ENCODE data around the gene TMEM181.

TMEM181 gene

DNA sequence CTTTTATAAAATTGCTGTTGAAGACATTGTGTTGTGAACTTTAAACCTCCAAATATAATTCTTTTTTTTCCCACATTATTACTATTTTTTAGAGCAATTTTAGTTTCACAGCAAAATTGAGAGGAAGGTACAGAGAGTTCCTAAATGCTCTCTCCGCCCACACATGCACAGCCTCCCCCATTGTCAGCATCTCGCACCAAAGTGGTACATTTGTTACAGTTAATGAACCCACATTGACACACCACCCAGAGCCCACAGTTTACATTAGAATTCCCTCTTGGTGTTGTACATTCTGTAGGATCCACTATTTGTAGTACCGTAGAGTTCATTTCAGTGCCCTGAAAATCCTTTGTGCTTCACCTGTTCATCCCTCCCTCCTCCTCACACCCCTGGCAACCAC, 33.8 kb downstream of the TMEM181 start:
- Histone ChIP-seq H3K9ac (ENCODE audit: low read length) (no peak overlapping the region), H3F3A (ENCODE audit: insufficient read depth) (0 out of 2 replicates have a peak, but pooled peaks cover 4% of the 10 kb centered on the region), H3K36me3 (ENCODE audit: low read length) (peaks cover 6% of the 10 kb centered on the region; the same call in 1 of the 2 replicates), H3K27me3 (ENCODE audit: low read length) (no peaks in the 10 kb centered on the region), H3K27ac (ENCODE audit: low read depth, low read length) (no peak overlapping the region), H4K20me1 (ENCODE audit: low read depth, low read length) (no peaks in the 10 kb centered on the region), H3K79me2 (ENCODE audit: insufficient read depth, low read length) (no peaks in the 10 kb centered on the region), H3K4me2 (ENCODE audit: low read depth, low read length, poor library complexity, severe bottlenecking) (no peak overlapping the region), H3K4me3 (ENCODE audit: insufficient read depth, low read length, poor library complexity, severe bottlenecking) (no peak overlapping the region), H3K9me3 (ENCODE audit: insufficient read depth, low read length) (no peaks in the 10 kb centered on the region), H2AFZ (ENCODE audit: low read depth, low read length, severe bottlenecking) (no peak overlapping the region), H3K9me2 (replicated peaks; ENCODE audit: insufficient read depth, low read length) (no peaks in the 10 kb centered on the region)
- TF ChIP-seq EZH2phosphoT487 (conservative IDR thresholded peaks at IDR 0.05; ENCODE audit: low read length), result no peak
- TF ChIP-seq CTCF (IDR thresholded peaks at IDR 0.05; ENCODE audit: insufficient read depth, low read length, poor library complexity, severe bottlenecking), result no peak

- no peaks in the 10 kb centered on the region for H3K9me3 ChIP-seq (ENCODE audit: insufficient read depth, low read length)
- H3F3A ChIP-seq (ENCODE audit: insufficient read depth), result 0 out of 2 replicates have a peak, but pooled peaks cover 4% of the 10 kb centered on the region
- H3K4me3 ChIP-seq (ENCODE audit: insufficient read depth, low read length, poor library complexity, severe bottlenecking), result no peak overlapping the region
- no peaks in the 10 kb centered on the region for H4K20me1 ChIP-seq (ENCODE audit: low read depth, low read length)
- H3K36me3 ChIP-seq (ENCODE audit: low read length), result peaks cover 6% of the 10 kb centered on the region; the same call in 1 of the 2 replicates
- no peaks in the 10 kb centered on the region for H3K79me2 ChIP-seq (ENCODE audit: insufficient read depth, low read length)
- H3K27me3 ChIP-seq (ENCODE audit: low read length), result no peaks in the 10 kb centered on the region
- TF ChIP-seq EZH2phosphoT487 (conservative IDR thresholded peaks at IDR 0.05; ENCODE audit: low read length) (no peak), CTCF (IDR thresholded peaks at IDR 0.05; ENCODE audit: insufficient read depth, low read length, poor library complexity, severe bottlenecking) (no peak)
- no peak overlapping the region for H3K27ac ChIP-seq (ENCODE audit: low read depth, low read length)
- H3K9me2 ChIP-seq (replicated peaks; ENCODE audit: insufficient read depth, low read length), result no peaks in the 10 kb centered on the region
- H2AFZ ChIP-seq (ENCODE audit: low read depth, low read length, severe bottlenecking), result no peak overlapping the region
- H3K4me2 ChIP-seq (ENCODE audit: low read depth, low read length, poor library complexity, severe bottlenecking), result no peak overlapping the region
- H3K9ac ChIP-seq (ENCODE audit: low read length), result no peak overlapping the region
Measured at GRCh38 chr6:158595223-158595622, 35.3 kb downstream of the TMEM181 start.

GRCh38 chr6:158596861-158597260, 37.0 kb downstream of the TMEM181 start:
- H3K36me3 ChIP-seq (ENCODE audit: low read length), result peaks cover 6% of the 10 kb centered on the region; the same call in 1 of the 2 replicates

More at GRCh38 chr6:158596861-158597260, 37.0 kb downstream of the TMEM181 start:
- Histone ChIP-seq H3K9ac (ENCODE audit: low read length) (no peak overlapping the region), H3K27ac (ENCODE audit: low read depth, low read length) (no peak overlapping the region), H3K27me3 (ENCODE audit: low read length) (no peaks in the 10 kb centered on the region), H3K4me2 (ENCODE audit: low read depth, low read length, poor library complexity, severe bottlenecking) (no peak overlapping the region), H3K79me2 (ENCODE audit: insufficient read depth, low read length) (no peaks in the 10 kb centered on the region), H3F3A (ENCODE audit: insufficient read depth) (0 out of 2 replicates have a peak, but pooled peaks cover 4% of the 10 kb centered on the region), H2AFZ (ENCODE audit: low read depth, low read length, severe bottlenecking) (no peak overlapping the region), H3K9me2 (replicated peaks; ENCODE audit: insufficient read depth, low read length) (no peaks in the 10 kb centered on the region), H3K4me3 (ENCODE audit: insufficient read depth, low read length, poor library complexity, severe bottlenecking) (no peak overlapping the region), H4K20me1 (ENCODE audit: low read depth, low read length) (no peaks in the 10 kb centered on the region), H3K9me3 (ENCODE audit: insufficient read depth, low read length) (no peaks in the 10 kb centered on the region)
- TF ChIP-seq EZH2phosphoT487 (conservative IDR thresholded peaks at IDR 0.05; ENCODE audit: low read length) (no peak), CTCF (IDR thresholded peaks at IDR 0.05; ENCODE audit: insufficient read depth, low read length, poor library complexity, severe bottlenecking) (no peak)

All from SU-DHL-6 (cell line).